A673 (cell line): ENCODE measurements around the gene KIRREL3. TPM values are rescaled to one million over a fixed set of nuclear protein-coding genes. Genes with fewer than 3 reads are reported as not detected.

Source experiments
- BruUV-seq: library from RNA; stranded (reverse); fragments of 400-500 nt; replicated peaks from 2 replicates; lab custom pipeline; 2021; lab: Mats Ljungman, UMichigan
- CTCF ChIA-PET: fragments of 300-600 bp; sonication (Branson Sonifier 250); formaldehyde crosslinking; loops from one replicate; lab custom pipeline; 2022; ENCODE audit warnings: antibody characterized with exemption; lab: Charles Lee
- POLR2A ChIA-PET: fragments of 300-600 bp; sonication (Branson Sonifier 250); formaldehyde crosslinking; loops from one replicate; lab custom pipeline; 2022; ENCODE audit warnings: antibody characterized with exemption; ENCODE audit not compliant: low non-redundant PET; lab: Charles Lee
- DNase-seq: peaks from one replicate; pipeline ENCODE4 v3.0.0-alpha.2; 2015; ENCODE audit warnings: low spot score
- H3K27ac ChIP-seq: fragments of 200-600 bp; sonication (generic); 2 replicates; pipeline ENCODE4 v1.5.1; 2016; ENCODE audit warnings: mixed run types, low read depth, mild to moderate bottlenecking, mixed read lengths, antibody characterized with exemption, low read length; ENCODE audit not compliant: poor library complexity, severe bottlenecking
- H3K27me3 ChIP-seq: fragments of 200-600 bp; sonication (generic); replicated peaks from 2 replicates; pipeline ENCODE4 v1.6.1; 2017; ENCODE audit warnings: mixed run types, low read depth, mild to moderate bottlenecking, mixed read lengths, antibody characterized with exemption, low read length; ENCODE audit not compliant: insufficient read depth, poor library complexity
- H3K36me3 ChIP-seq: fragments of 200-600 bp; sonication (generic); 2 replicates; pipeline ENCODE4 v1.6.1; 2016; ENCODE audit warnings: mixed run types, mild to moderate bottlenecking, mixed read lengths, antibody characterized with exemption, low read length; ENCODE audit not compliant: insufficient read depth, poor library complexity, severe bottlenecking
- H3K4me1 ChIP-seq: fragments of 200-600 bp; sonication (generic); 2 replicates; pipeline ENCODE4 v1.6.1; 2017; ENCODE audit warnings: mixed run types, mild to moderate bottlenecking, mixed read lengths, antibody characterized with exemption, low read length; ENCODE audit not compliant: insufficient read depth, poor library complexity, severe bottlenecking
- H3K4me3 ChIP-seq: fragments of 200-600 bp; sonication (generic); 2 replicates; pipeline ENCODE4 v1.5.1; 2016; ENCODE audit warnings: low read depth, mixed run types, mild to moderate bottlenecking, mixed read lengths, low read length; ENCODE audit not compliant: poor library complexity, severe bottlenecking
- H3K9me3 ChIP-seq: fragments of 200-600 bp; sonication (generic); 2 replicates; pipeline ENCODE4 v1.6.1; 2016; ENCODE audit warnings: mixed run types, low read depth, mild to moderate bottlenecking, mixed read lengths, antibody characterized with exemption, low read length; ENCODE audit not compliant: poor library complexity, severe bottlenecking
- EZH2 ChIP-seq: fragments of 200-600 bp; sonication (generic); IDR thresholded peaks from 2 replicates; pipeline ENCODE4 v1.6.1; 2017; ENCODE audit warnings: borderline replicate concordance, low read depth, mild to moderate bottlenecking, mixed read lengths, antibody characterized with exemption, low read length; ENCODE audit not compliant: poor library complexity, severe bottlenecking
- intact Hi-C: fragments of 100-400 bp; cut with micrococcal nuclease; formaldehyde crosslinking; loops from one replicate; pipeline ENCODE4 v1.10.0; 2022; ENCODE audit not compliant: unreplicated experiment
- total RNA-seq: library from RNA; stranded (reverse); gene quantifications from 2 replicates; pipeline ENCODE4 v1.2.3, GENCODE V29; 2021
- TF ChIP-seq, protein P1 (sequence below): fragments of 300-800, 200-600 bp; sonication (generic); conservative IDR thresholded peaks from 2 replicates; pipeline ENCODE4 v1.5.1; 2017; ENCODE audit warnings: low read depth, mild to moderate bottlenecking, antibody characterized with exemption, low read length, moderate library complexity, mixed read lengths

The KIRREL3 gene
- total RNA-seq, 1 experiment from 2014 or later, result not detected

DNA sequence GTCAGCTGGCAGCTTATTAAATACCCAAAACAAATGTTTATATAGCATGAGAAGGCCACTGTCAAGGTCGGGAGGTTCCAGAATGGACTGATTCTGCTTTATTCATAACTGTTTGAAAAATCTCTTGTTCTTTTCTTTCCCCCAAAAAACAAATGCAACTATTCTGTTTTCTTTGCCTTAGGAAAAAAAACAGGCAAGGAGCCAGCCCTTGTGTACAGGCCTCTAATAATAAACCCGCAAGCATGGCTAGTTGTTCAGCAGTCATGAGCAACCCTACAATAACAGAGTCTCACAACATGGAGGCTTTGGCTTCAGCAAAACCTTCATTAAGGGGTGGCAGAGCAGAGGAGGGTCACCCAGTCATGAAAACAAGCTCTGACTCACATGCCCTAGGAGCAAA lies 191.7 kb downstream of the KIRREL3 start:
- H3K36me3 ChIP-seq, result no peaks in the 10 kb centered on the region
- no peak overlapping the region for H3K27ac ChIP-seq
- CTCF ChIA-PET, result no interaction called here
- DNase-seq, result no peak
- no peaks in the 10 kb centered on the region for H3K9me3 ChIP-seq
- POLR2A ChIA-PET, result no interaction called here
- no peak overlapping the region for H3K4me3 ChIP-seq
- no peaks in the 10 kb centered on the region for H3K4me1 ChIP-seq
- intact Hi-C loops, result no loop called here
- TF ChIP-seq, protein P1, sequence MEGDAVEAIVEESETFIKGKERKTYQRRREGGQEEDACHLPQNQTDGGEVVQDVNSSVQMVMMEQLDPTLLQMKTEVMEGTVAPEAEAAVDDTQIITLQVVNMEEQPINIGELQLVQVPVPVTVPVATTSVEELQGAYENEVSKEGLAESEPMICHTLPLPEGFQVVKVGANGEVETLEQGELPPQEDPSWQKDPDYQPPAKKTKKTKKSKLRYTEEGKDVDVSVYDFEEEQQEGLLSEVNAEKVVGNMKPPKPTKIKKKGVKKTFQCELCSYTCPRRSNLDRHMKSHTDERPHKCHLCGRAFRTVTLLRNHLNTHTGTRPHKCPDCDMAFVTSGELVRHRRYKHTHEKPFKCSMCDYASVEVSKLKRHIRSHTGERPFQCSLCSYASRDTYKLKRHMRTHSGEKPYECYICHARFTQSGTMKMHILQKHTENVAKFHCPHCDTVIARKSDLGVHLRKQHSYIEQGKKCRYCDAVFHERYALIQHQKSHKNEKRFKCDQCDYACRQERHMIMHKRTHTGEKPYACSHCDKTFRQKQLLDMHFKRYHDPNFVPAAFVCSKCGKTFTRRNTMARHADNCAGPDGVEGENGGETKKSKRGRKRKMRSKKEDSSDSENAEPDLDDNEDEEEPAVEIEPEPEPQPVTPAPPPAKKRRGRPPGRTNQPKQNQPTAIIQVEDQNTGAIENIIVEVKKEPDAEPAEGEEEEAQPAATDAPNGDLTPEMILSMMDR, result no peak
- no peak for TF ChIP-seq EZH2
- H3K27me3 ChIP-seq, result peaks cover 36% of the 10 kb centered on the region
- BruUV-seq, result no TSS peak

DNA sequence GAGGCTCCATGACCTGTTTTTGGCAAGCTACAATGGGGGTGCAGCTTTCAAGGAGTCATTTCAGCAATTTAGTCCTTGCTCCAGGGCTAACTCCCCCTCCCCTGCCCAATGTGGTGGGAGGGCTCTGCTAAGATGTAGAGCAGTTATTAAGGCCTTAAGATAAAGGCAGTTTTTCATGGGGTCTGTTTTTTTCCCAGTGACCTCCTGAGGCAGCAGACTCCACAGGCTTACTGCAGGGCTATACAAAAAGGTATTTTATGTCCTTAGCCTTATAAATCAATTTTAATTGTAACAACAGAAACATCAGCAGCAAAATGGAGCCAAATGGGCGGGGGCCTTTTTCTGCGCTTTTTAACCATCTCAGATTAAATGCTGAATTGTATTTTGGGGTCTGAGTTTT lies 192.3 kb downstream of the KIRREL3 start:
- ChIA-PET POLR2A (no interaction called here), CTCF (no interaction called here)
- Histone ChIP-seq H3K9me3 (no peaks in the 10 kb centered on the region), H3K36me3 (no peaks in the 10 kb centered on the region), H3K27ac (no peak overlapping the region), H3K4me3 (no peak overlapping the region), H3K27me3 (peaks cover 37% of the 10 kb centered on the region), H3K4me1 (no peaks in the 10 kb centered on the region)
- intact Hi-C loops, result no loop called here
- BruUV-seq, result no TSS peak
- no peak for TF ChIP-seq EZH2
- TF ChIP-seq, protein P1, result no peak
- no peak for DNase-seq

- CTCF ChIA-PET, result no interaction called here
- intact Hi-C loops, result no loop called here
- no TSS peak for BruUV-seq
- Histone ChIP-seq H3K9me3 (no peaks in the 10 kb centered on the region), H3K4me3 (no peak overlapping the region), H3K36me3 (no peaks in the 10 kb centered on the region), H3K27ac (no peak overlapping the region), H3K4me1 (no peaks in the 10 kb centered on the region), H3K27me3 (peaks cover 39% of the 10 kb centered on the region)
- TF ChIP-seq, protein P1, result no peak
- TF ChIP-seq EZH2, result no peak
- DNase-seq, result no peak
- POLR2A ChIA-PET, result no interaction called here
These were observed 194.7 kb downstream of the KIRREL3 start for GRCh38 chr11:126805870-126806269.
